Right cardiac atrium (tissue), 5 donors: ENCODE results near the gene CLCN7. TPM values are rescaled to one million over a fixed set of nuclear protein-coding genes. Genes with fewer than 3 reads are reported as not detected.
"Not testable (repeated sequence)": the region's sequence is repeated elsewhere in the genome, so short reads cannot be mapped to it uniquely, and the experiment has no call there.

ENCODE experiments used
- ATAC-seq, 2 donors: fragments of 200-7000 bp; cut with Tn5 transposase; one replicate each; pipeline versions ENCODE4 v1.8.0 to v1.9.1; 2020; ENCODE audit warnings: moderate library complexity in 2 of 2, mild to moderate bottlenecking in 1 of 2
- DNase-seq, 3 donors: peaks; one replicate each; pipeline ENCODE4 v3.0.0-alpha.2; 2020
- H3K27ac ChIP-seq: one replicate; pipeline ENCODE4 v1.5.1; 2013; ENCODE audit warnings: mild to moderate bottlenecking, low read length, control low read depth, moderate library complexity
- H3K27me3 ChIP-seq: one replicate; pipeline ENCODE4 v1.6.1; 2013; ENCODE audit not compliant: control insufficient read depth, insufficient read depth
- H3K4me1 ChIP-seq: one replicate; pipeline ENCODE4 v1.6.1; 2013; ENCODE audit warnings: low read length; ENCODE audit not compliant: control insufficient read depth, insufficient read depth
- H3K4me3 ChIP-seq: one replicate; pipeline ENCODE4 v1.5.1; 2013; ENCODE audit warnings: low read length, control low read depth
- H3K9me3 ChIP-seq: one replicate; pipeline ENCODE4 v1.6.1; 2013; ENCODE audit warnings: low read length; ENCODE audit not compliant: control insufficient read depth
- WGBS: extraction: QIAGEN DNeasy Blood & Tissue Kit; methylation state at CpG from one replicate; pipeline ENCODE4 v1.1.7; 2013; 5-methylcytosine and 5-hydroxymethylcytosine counted together
- intact Hi-C, 4 donors: fragments of 100-400 bp; cut with DNase I; formaldehyde crosslinking; loops; one replicate each; pipeline versions ENCODE4 v1.11.0 to v1.14.0; 2022 to 2023
- polyA plus RNA-seq: library from polyadenylated mRNA; stranded (reverse); fragments of 200-250 nt; gene quantifications from one replicate; pipeline ENCODE4 v1.2.3, GENCODE V29; 2013
- total RNA-seq, 4 donors: library from RNA; stranded (reverse); fragmentation: NEBNext Ultra II Directional; extraction: Animal tissue kit (Norgen Biotek cat#: 25700); gene quantifications; one replicate each; pipeline ENCODE4 v1.2.1, GENCODE V29; 2021
- donor health status: healthy with polysubstance abuse.
- donor health status: DM: no; HTN: yes; CAD: no.
- donor health status: DM: no; HTN: no; CAD: no.
- donor health status: DM: no; HTN: yes; CAD: no; lungs with severe emphysema.
- donor health status: DM: yes; HTN: yes; CAD: no.

Gene CLCN7
- total and polyA plus RNA-seq, 5 donors: 32.9 to 54.8 (median 47.7) TPM

- H3K9me3 ChIP-seq: no peaks in the 10 kb centered on the region
- H3K27ac ChIP-seq: no peak overlapping the region
- no peaks in the 10 kb centered on the region for H3K27me3 ChIP-seq
- ATAC-seq (no peak), DNase-seq (peak in 1 of 3 donors; percentile 51)
- H3K4me1 ChIP-seq: no peaks in the 10 kb centered on the region
- WGBS: 90% methylated on average over 40 of the region's 40 CpGs
- intact Hi-C loops: no loop called here
- no peak overlapping the region for H3K4me3 ChIP-seq
These were observed 11.1 kb upstream of the CLCN7 start for GRCh38 chr16:1485847-1486496.

DNA sequence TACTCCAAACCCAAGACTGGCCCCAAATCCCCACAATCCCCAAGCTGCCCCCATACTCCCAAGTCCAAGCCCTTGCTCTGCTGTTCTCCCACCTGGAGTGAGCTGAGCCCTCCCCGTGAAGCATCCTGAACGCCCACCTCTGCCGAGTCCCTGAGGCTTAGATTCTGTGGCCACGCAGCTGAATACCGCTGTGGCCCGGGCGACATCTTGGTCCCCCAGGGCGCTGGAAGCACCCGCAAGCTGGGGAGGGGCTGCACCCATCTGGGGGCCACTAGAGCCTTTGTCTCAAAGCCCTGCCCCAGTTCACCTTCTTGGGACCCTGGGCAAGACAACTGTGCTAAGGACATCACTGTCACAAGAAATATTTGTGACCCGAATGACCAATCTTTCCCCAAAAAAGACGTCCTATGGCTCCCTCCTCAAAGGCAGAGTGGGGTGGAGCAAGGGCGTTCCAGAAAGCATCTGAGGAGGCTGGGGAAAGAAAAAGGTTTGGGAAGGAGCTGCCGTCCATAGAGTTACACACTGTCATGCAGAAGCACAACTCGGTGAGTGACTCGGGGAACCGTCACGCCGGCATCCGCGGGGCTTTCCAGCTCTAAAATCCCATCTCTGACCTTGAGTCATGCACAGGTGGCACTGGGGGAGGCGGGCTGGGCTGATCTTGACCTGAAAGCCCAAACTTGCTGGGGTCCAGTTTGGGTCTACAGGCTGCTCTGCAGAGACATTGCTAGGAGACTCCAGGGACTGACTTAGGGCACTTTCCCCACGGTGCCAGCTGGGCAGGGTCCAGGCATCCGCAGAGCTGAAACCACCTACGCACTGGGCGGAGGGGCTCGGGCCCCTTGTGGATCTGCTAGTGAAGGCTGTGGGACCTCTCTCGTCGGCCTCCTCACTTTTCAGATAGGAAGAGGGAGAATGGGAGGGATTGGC, 7.3 kb upstream of the CLCN7 start:
- WGBS: 83% methylated on average over 28 of the region's 28 CpGs
- Histone ChIP-seq H3K27ac (no peak overlapping the region), H3K4me1 (no peaks in the 10 kb centered on the region), H3K27me3 (no peaks in the 10 kb centered on the region), H3K9me3 (no peaks in the 10 kb centered on the region), H3K4me3 (no peak overlapping the region)
- ATAC-seq (no peak), DNase-seq (peak in 1 of 3 donors; percentile 42)
- intact Hi-C loops: no loop called here

DNA sequence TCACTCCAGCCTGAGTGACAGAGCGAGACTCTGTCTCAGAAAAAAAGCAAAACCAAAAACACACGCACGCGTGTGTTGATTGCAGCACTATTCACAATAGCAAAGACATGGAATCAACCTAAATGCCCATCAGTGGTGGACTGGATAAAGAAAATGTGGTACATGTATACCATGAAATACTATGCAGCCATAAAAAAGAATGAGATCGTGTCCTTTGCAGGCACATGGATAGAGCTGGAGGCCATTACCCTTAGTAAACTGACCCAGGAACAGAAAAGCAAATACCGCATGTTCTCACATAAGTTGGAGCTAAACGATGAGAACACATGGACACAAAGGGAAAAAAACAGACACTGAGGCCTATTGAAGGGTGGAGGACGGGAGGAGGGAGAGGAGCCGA, 4.1 kb upstream of the CLCN7 start:
- intact Hi-C loops, DNase-seq, H3K4me3 ChIP-seq, H3K27ac ChIP-seq, H3K27me3 ChIP-seq, H3K4me1 ChIP-seq, H3K9me3 ChIP-seq, ATAC-seq: not testable (repeated sequence)
- WGBS: 93% methylated on average over 9 of the region's 9 CpGs

DNA sequence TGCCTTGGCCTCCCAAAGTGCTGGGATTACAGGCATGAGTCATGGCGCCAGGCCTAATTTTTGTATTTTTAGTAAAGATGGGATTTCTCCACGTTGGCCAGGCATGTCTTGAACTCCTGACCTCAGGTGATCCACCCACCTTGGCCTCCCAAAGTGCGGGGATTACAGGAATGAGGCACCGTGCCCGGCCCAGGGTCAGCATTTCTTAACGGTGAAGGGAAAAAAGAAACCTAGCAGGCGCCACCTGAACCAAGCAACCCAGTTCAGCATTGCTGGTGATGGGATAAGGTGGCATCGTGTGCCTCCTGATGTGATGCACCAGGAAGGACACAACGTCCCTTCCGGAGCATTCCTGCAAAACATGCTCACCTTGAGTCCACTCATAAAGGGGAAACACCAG, 2.2 kb upstream of the CLCN7 start:
- intact Hi-C loops: no loop called here

DNA sequence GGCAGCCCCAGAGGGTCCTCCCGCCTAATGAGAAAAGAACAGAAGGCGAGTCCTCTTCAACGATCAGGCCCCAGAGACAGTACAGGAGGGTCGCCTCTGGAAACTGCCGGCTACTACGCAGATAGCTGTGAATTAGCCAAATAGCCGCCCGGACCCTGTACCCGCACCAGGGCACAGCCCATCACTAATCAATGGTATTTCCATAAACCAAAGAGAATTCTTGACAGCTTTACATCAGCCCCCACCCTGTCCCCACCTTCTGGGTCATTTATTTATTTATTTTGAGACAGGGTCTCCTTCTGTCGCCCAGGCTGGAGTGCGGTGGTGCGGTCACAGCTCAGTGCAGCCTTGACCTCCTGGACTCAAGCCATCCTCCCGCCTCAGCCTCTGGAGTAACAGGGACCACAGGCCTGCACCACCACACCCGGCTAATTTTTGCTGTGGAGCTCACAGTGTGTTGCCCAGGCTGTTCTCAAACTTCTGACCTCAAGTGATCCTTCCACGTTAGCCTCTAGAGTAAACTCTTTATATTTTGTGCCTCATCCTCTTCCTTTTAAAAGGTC, 805 bp upstream of the CLCN7 start:
- ATAC-seq: no peak
- intact Hi-C loops: no loop called here

More for the DNA sequence above, 2.2 kb upstream of the CLCN7 start:
- H3K27ac ChIP-seq: no peak overlapping the region
- no peaks in the 10 kb centered on the region for H3K9me3 ChIP-seq
- ATAC-seq (no peak), DNase-seq (peak in 1 of 3 donors; percentile 18)
- H3K27me3 ChIP-seq: no peaks in the 10 kb centered on the region
- H3K4me3 ChIP-seq: no peak overlapping the region
- H3K4me1 ChIP-seq: no peaks in the 10 kb centered on the region
- 89% methylated on average over 10 of the region's 10 CpGs for WGBS

GRCh38 chr16:1474082-1474795, 589 bp downstream of the CLCN7 start:
- H3K27me3 ChIP-seq: no peaks in the 10 kb centered on the region

More for the DNA sequence above, 805 bp upstream of the CLCN7 start:
- Histone ChIP-seq H3K4me1 (no peaks in the 10 kb centered on the region), H3K4me3 (peak overlapping the region; percentile 87), H3K9me3 (no peaks in the 10 kb centered on the region), H3K27me3 (no peaks in the 10 kb centered on the region), H3K27ac (peak overlapping the region; percentile 85)
- 66% methylated on average over 15 of the region's 15 CpGs for WGBS
- peak in 1 of 3 donors; percentile 60 for DNase-seq

DNA sequence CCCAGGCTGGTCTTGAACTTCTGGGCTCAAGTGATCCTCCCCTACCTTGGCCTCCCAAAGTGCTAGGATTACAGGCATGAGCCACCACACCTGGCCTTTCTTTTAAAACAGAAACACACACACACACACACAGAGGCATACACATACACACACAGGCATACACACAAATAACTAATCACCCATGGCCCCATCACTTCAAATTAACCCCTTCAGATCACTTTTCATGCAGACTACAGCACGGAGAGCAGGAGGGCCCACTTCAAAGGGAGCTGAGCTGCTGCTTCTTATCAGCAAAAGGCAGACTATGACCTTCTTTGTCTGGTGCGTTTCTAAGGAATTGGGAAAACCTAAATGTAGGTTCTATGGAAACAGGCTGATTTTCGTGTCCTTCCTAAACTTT, 1.9 kb downstream of the CLCN7 start:
- 59% methylated on average over 3 of the region's 3 CpGs for WGBS
- H3K27me3 ChIP-seq: no peaks in the 10 kb centered on the region
- no peaks in the 10 kb centered on the region for H3K9me3 ChIP-seq
- H3K4me1 ChIP-seq: no peaks in the 10 kb centered on the region
- DNase-seq (no peak), ATAC-seq (no peak)
- no peak overlapping the region for H3K27ac ChIP-seq
- intact Hi-C loops: no loop called here
- H3K4me3 ChIP-seq: no peak overlapping the region

More at GRCh38 chr16:1474082-1474795, 589 bp downstream of the CLCN7 start:
- Histone ChIP-seq H3K4me3 (peak overlapping the region; percentile 87), H3K4me1 (no peaks in the 10 kb centered on the region), H3K27ac (peak overlapping the region; percentile 58), H3K9me3 (no peaks in the 10 kb centered on the region)
- intact Hi-C loops: no loop called here
- ATAC-seq (peak in 1 of 2 donors; percentile 5), DNase-seq (peak in 1 of 3 donors; percentile 63)
- WGBS: 9% methylated on average over 57 of the region's 57 CpGs

DNA sequence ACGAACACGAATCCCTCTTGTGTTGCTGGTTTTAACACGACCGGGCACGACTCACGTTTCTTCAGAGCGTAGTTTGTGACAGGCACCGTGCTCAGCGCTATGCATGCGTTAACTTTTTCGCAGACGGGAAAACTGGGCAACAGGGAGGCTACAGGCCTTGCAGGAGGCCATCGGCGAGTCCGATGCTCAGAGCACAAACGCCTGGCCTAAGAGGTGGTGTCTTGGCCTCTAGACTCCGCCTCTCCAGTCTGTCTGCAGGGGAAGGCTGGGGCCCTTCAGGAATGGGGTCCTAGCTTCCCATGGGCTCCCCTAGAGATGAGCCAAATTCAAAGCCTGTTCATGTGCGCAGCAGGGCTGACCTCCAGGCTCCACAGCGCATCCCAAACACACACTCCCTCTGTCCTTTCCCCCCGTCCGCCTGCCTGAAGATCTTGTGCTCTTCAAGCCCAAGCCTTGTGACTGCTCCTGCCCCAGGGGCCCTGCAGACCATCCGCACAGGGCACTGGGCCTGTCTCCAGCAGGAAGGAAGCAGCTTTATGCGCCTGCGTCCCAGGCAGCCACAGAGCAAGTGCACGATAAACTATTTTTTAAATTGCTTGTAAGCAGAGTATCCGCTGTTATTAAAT, 3.1 kb downstream of the CLCN7 start:
- no peak for ATAC-seq
- peak in 1 of 3 donors; percentile 26 for DNase-seq
- Histone ChIP-seq H3K4me1 (no peaks in the 10 kb centered on the region), H3K27me3 (no peaks in the 10 kb centered on the region), H3K27ac (no peak overlapping the region), H3K4me3 (no peak overlapping the region), H3K9me3 (no peaks in the 10 kb centered on the region)
- intact Hi-C loops: no loop called here
- WGBS: 82% methylated on average over 26 of the region's 26 CpGs

- H3K4me3 ChIP-seq: no peak overlapping the region
- H3K27me3 ChIP-seq: no peaks in the 10 kb centered on the region
- intact Hi-C loops: no loop called here
- DNase-seq: peak in 1 of 3 donors; percentile 56
- WGBS: 61% methylated on average over 14 of the region's 14 CpGs
- peak overlapping the region; percentile 25 for H3K27ac ChIP-seq
- ATAC-seq: peak in 1 of 2 donors; percentile 12
- H3K4me1 ChIP-seq: no peaks in the 10 kb centered on the region
- H3K9me3 ChIP-seq: no peaks in the 10 kb centered on the region
These were observed 4.2 kb downstream of the CLCN7 start for GRCh38 chr16:1470481-1471251.
